GM23338 (cell line): Measurements from ENCODE around the gene SPINK5. TPM values are rescaled to one million over a fixed set of nuclear protein-coding genes. Genes with fewer than 3 reads are reported as not detected.

Experiments used
- ATAC-seq: fragments of 200-7000 bp; cut with Tn5 transposase; 3 replicates; pipeline ENCODE4 v1.9.1; 2020
- DNase-seq: peaks from one replicate; pipeline ENCODE4 v3.0.0-alpha.2; 2015; ENCODE audit warnings: low spot score
- H2AFZ ChIP-seq: fragments of 200-600 bp; sonication (generic); 2 replicates; pipeline ENCODE4 v1.8.0; 2016; ENCODE audit warnings: antibody characterized with exemption, mild to moderate bottlenecking, moderate library complexity
- H3F3A ChIP-seq: fragments of 200-600 bp; sonication (generic); replicated peaks from 2 replicates; pipeline ENCODE4 v1.8.0; 2017; ENCODE audit warnings: antibody characterized with exemption, mixed run types, low read depth
- H3K27ac ChIP-seq: fragments of 200-600 bp; sonication (generic); 2 replicates; pipeline ENCODE4 v1.6.1; 2016; ENCODE audit warnings: low read depth
- H3K27me3 ChIP-seq: fragments of 200-600 bp; sonication (generic); 2 replicates; pipeline ENCODE4 v1.8.0; 2016; ENCODE audit warnings: mild to moderate bottlenecking, mixed run types, moderate library complexity; ENCODE audit not compliant: insufficient read depth
- H3K36me3 ChIP-seq: fragments of 200-600 bp; sonication (generic); 2 replicates; pipeline ENCODE4 v1.8.0; 2016; ENCODE audit warnings: mild to moderate bottlenecking; ENCODE audit not compliant: insufficient read depth
- H3K4me1 ChIP-seq: fragments of 200-600 bp; sonication (generic); 2 replicates; pipeline ENCODE4 v1.8.0; 2016; ENCODE audit warnings: mild to moderate bottlenecking, moderate library complexity; ENCODE audit not compliant: insufficient read depth
- H3K4me2 ChIP-seq: fragments of 200-600 bp; sonication (generic); 2 replicates; pipeline ENCODE4 v1.7.1; 2017; ENCODE audit warnings: mixed run types
- H3K4me3 ChIP-seq: fragments of 200-600 bp; sonication (generic); 2 replicates; pipeline ENCODE4 v1.6.1; 2016; ENCODE audit warnings: mixed run types
- H3K79me2 ChIP-seq: fragments of 200-600 bp; sonication (generic); replicated peaks from 2 replicates; pipeline ENCODE4 v1.8.0; 2017; ENCODE audit warnings: mild to moderate bottlenecking; ENCODE audit not compliant: insufficient read depth
- H3K9me2 ChIP-seq: fragments of 200-600 bp; sonication (generic); 2 replicates; pipeline ENCODE4 v1.8.0; 2017; ENCODE audit not compliant: insufficient read depth
- H4K20me1 ChIP-seq: fragments of 200-600 bp; sonication (generic); replicated peaks from 2 replicates; pipeline ENCODE4 v1.8.0; 2017; ENCODE audit warnings: mild to moderate bottlenecking; ENCODE audit not compliant: insufficient read depth
- H3K27ac Mint-ChIP-seq: 2 replicates; pipeline ENCODE4 v1.8.0; 2020; ENCODE audit warnings: inconsistent platforms, mild to moderate bottlenecking, moderate library complexity, mixed read lengths
- H3K27me3 Mint-ChIP-seq: 3 replicates; pipeline ENCODE4 v1.8.0; 2022; ENCODE audit warnings: low read depth, mild to moderate bottlenecking, moderate library complexity, mixed read lengths, inconsistent platforms; ENCODE audit not compliant: insufficient read depth, poor library complexity
- H3K36me3 Mint-ChIP-seq: 3 replicates; pipeline ENCODE4 v1.8.0; 2021; ENCODE audit warnings: low read depth, mild to moderate bottlenecking, inconsistent platforms, moderate library complexity, mixed read lengths
- H3K4me1 Mint-ChIP-seq: 3 replicates; pipeline ENCODE4 v1.8.0; 2020; ENCODE audit warnings: mild to moderate bottlenecking, inconsistent platforms, mixed read lengths
- H3K4me3 Mint-ChIP-seq: 3 replicates; pipeline ENCODE4 v1.8.0; 2021; ENCODE audit warnings: moderate library complexity, mild to moderate bottlenecking, inconsistent platforms, mixed read lengths
- H3K9me3 Mint-ChIP-seq: 3 replicates; pipeline ENCODE4 v1.8.0; 2020; ENCODE audit warnings: moderate library complexity, mild to moderate bottlenecking, inconsistent platforms, mixed read lengths
- CREB1 ChIP-seq: fragments of 250-450 bp; sonication (Bioruptor Pico); IDR thresholded peaks from 2 replicates; pipeline ENCODE4 v1.5.0; 2020; ENCODE audit warnings: low read depth, mild to moderate bottlenecking, moderate library complexity
- CTCF ChIP-seq, 2 experiments: fragments of 200-600 bp in 1 of 2; sonication (generic) in 1 of 2; conservative IDR thresholded peaks; 2 replicates each; pipeline versions ENCODE4 v1.5.1 to v1.6.1; 2016 to 2017; ENCODE audit warnings: antibody characterized with exemption in 2 of 2, low read depth in 2 of 2, mild to moderate bottlenecking in 2 of 2, moderate library complexity in 1 of 2
- ETS1 ChIP-seq: IDR thresholded peaks from 2 replicates; pipeline ENCODE4 v1.6.1; 2016; ENCODE audit warnings: antibody characterized with exemption
- EZH2 ChIP-seq: fragments of 200-600 bp; sonication (generic); IDR thresholded peaks from one replicate; pipeline ENCODE4 v1.8.0; 2017; ENCODE audit warnings: antibody characterized with exemption, mild to moderate bottlenecking, low read depth; ENCODE audit not compliant: unreplicated experiment
- EZH2phosphoT487 ChIP-seq: fragments of 200-600 bp; sonication (generic); IDR thresholded peaks from one replicate; pipeline ENCODE4 v1.8.1; 2018; ENCODE audit warnings: antibody characterized with exemption; ENCODE audit not compliant: unreplicated experiment
- JUNB ChIP-seq: IDR thresholded peaks from one replicate; pipeline ENCODE4 v1.6.1; 2016; ENCODE audit warnings: antibody characterized with exemption; ENCODE audit not compliant: unreplicated experiment
- POLR2AphosphoS5 ChIP-seq: IDR thresholded peaks from 2 replicates; pipeline ENCODE4 v1.6.1; 2016; ENCODE audit warnings: antibody characterized with exemption, low read depth
- REST ChIP-seq: IDR thresholded peaks from one replicate; pipeline ENCODE4 v1.6.1; 2018; ENCODE audit warnings: antibody characterized with exemption; ENCODE audit not compliant: unreplicated experiment
- STAT1 ChIP-seq: IDR thresholded peaks from one replicate; pipeline ENCODE4 v1.6.1; 2016; ENCODE audit warnings: antibody characterized with exemption; ENCODE audit not compliant: unreplicated experiment
- ZNF114 ChIP-seq: fragments of 250-450 bp; sonication (Bioruptor Pico); IDR thresholded peaks from 2 replicates; pipeline ENCODE4 v1.5.0; 2020; ENCODE audit warnings: mild to moderate bottlenecking, moderate library complexity
- ZNF331 ChIP-seq: fragments of 250-450 bp; sonication (Bioruptor Pico); IDR thresholded peaks from 2 replicates; pipeline ENCODE4 v1.5.0; 2020; ENCODE audit warnings: low read depth, mild to moderate bottlenecking, moderate library complexity
- polyA plus RNA-seq: library from polyadenylated mRNA; unstranded; fragments of >200 nt; fragmentation: Nextera tagmentation; extraction: Ambion mirVana; gene quantifications from 2 replicates; pipeline ENCODE4 v1.2.1, GENCODE V29; 2016
- total RNA-seq: library from RNA; depleted of rRNA; stranded (reverse); fragments of >200 nt; shearing (Covaris generic); gene quantifications from 2 replicates; pipeline ENCODE4 v1.2.3, GENCODE V29; 2014
- TF ChIP-seq, protein P1 (sequence below): fragments of 250-450 bp; sonication (Bioruptor Pico); IDR thresholded peaks from 2 replicates; pipeline ENCODE4 v1.5.0; 2020; ENCODE audit warnings: mild to moderate bottlenecking, moderate library complexity

Gene SPINK5
- total and polyA plus RNA-seq, 2 experiments from 2014 or later: 4.5 to 8.8 TPM

DNA sequence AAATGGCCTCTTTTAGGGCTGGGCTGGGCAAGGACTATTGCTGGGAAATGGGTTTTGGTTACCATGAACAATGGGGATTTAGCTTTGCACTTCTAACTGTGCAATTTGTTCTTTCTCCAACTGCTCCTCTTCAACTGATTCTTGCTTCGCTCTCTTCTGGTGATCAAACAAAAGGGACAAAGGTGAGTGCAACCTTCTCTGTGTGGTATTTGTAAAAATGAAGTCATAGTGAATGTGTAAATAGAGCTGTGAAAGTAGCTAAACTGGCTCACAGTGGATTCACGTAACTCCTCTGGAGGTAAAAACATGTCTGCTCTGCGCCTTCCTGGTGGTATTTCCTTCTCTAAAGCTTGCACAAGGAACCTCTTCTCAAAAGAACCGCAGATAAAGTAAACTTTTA is 83.6 kb downstream of the SPINK5 start:
- H3K4me1 ChIP-seq: peaks cover 5% of the 10 kb centered on the region; the same call in 1 of the 2 replicates
- H3K4me1 Mint-ChIP-seq: no peaks in the 10 kb centered on the region
- no peak overlapping the region for H3K4me3 ChIP-seq
- H2AFZ ChIP-seq: no peak overlapping the region
- no peaks in the 10 kb centered on the region for H3K36me3 ChIP-seq
- TF ChIP-seq REST (no peak), ZNF331 (CRISPR knock-in tag) (no peak), ZNF114 (CRISPR knock-in tag) (no peak), EZH2phosphoT487 (no peak), EZH2 (no peak), JUNB (no peak), CREB1 (CRISPR knock-in tag) (no peak), ETS1 (no peak), POLR2AphosphoS5 (no peak), CTCF (conservative IDR thresholded peaks at IDR 0.05; ENCODE audit: low read depth in 2 of 2) (no peak), STAT1 (no peak)
- TF ChIP-seq, protein P1, sequence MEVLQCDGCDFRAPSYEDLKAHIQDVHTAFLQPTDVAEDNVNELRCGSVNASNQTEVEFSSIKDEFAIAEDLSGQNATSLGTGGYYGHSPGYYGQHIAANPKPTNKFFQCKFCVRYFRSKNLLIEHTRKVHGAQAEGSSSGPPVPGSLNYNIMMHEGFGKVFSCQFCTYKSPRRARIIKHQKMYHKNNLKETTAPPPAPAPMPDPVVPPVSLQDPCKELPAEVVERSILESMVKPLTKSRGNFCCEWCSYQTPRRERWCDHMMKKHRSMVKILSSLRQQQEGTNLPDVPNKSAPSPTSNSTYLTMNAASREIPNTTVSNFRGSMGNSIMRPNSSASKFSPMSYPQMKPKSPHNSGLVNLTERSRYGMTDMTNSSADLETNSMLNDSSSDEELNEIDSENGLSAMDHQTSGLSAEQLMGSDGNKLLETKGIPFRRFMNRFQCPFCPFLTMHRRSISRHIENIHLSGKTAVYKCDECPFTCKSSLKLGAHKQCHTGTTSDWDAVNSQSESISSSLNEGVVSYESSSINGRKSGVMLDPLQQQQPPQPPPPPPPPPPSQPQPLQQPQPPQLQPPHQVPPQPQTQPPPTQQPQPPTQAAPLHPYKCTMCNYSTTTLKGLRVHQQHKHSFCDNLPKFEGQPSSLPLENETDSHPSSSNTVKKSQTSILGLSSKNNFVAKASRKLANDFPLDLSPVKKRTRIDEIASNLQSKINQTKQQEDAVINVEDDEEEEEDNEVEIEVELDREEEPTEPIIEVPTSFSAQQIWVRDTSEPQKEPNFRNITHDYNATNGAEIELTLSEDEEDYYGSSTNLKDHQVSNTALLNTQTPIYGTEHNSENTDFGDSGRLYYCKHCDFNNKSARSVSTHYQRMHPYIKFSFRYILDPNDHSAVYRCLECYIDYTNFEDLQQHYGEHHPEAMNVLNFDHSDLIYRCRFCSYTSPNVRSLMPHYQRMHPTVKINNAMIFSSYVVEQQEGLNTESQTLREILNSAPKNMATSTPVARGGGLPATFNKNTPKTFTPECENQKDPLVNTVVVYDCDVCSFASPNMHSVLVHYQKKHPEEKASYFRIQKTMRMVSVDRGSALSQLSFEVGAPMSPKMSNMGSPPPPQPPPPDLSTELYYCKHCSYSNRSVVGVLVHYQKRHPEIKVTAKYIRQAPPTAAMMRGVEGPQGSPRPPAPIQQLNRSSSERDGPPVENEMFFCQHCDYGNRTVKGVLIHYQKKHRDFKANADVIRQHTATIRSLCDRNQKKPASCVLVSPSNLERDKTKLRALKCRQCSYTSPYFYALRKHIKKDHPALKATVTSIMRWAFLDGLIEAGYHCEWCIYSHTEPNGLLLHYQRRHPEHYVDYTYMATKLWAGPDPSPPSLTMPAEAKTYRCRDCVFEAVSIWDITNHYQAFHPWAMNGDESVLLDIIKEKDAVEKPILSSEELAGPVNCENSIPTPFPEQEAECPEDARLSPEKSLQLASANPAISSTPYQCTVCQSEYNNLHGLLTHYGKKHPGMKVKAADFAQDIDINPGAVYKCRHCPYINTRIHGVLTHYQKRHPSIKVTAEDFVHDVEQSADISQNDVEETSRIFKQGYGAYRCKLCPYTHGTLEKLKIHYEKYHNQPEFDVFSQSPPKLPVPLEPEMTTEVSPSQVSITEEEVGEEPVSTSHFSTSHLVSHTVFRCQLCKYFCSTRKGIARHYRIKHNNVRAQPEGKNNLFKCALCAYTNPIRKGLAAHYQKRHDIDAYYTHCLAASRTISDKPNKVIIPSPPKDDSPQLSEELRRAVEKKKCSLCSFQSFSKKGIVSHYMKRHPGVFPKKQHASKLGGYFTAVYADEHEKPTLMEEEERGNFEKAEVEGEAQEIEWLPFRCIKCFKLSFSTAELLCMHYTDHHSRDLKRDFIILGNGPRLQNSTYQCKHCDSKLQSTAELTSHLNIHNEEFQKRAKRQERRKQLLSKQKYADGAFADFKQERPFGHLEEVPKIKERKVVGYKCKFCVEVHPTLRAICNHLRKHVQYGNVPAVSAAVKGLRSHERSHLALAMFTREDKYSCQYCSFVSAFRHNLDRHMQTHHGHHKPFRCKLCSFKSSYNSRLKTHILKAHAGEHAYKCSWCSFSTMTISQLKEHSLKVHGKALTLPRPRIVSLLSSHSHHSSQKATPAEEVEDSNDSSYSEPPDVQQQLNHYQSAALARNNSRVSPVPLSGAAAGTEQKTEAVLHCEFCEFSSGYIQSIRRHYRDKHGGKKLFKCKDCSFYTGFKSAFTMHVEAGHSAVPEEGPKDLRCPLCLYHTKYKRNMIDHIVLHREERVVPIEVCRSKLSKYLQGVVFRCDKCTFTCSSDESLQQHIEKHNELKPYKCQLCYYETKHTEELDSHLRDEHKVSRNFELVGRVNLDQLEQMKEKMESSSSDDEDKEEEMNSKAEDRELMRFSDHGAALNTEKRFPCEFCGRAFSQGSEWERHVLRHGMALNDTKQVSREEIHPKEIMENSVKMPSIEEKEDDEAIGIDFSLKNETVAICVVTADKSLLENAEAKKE (CRISPR knock-in tag): no peak
- H3K27ac Mint-ChIP-seq: no peak overlapping the region
- no peaks in the 10 kb centered on the region for H3K79me2 ChIP-seq
- no peak overlapping the region for H3K4me3 Mint-ChIP-seq
- H3K27me3 Mint-ChIP-seq: no peaks in the 10 kb centered on the region
- H3K27me3 ChIP-seq: no peaks in the 10 kb centered on the region
- ATAC-seq (no peak), DNase-seq (no peak)
- H3K9me3 Mint-ChIP-seq: no peaks in the 10 kb centered on the region; the same call in 2 of the 3 replicates
- H4K20me1 ChIP-seq: no peaks in the 10 kb centered on the region
- peaks cover 8% of the 10 kb centered on the region; the same call in 1 of the 2 replicates for H3K9me2 ChIP-seq
- no peak overlapping the region for H3K27ac ChIP-seq
- H3K4me2 ChIP-seq: no peak overlapping the region
- H3F3A ChIP-seq: no peaks in the 10 kb centered on the region
- H3K36me3 Mint-ChIP-seq: no peaks in the 10 kb centered on the region
